GM19452 (cell line): Measurements from ENCODE around the gene FTL.

Source experiments
- ATAC-seq: cut with Tn5 transposase; IDR thresholded peaks from one replicate; pipeline ENCODE4 v1.9.1; 2021; ENCODE audit not compliant: unreplicated experiment

The FTL gene

GRCh38 chr19:48991011-48991609, 26.0 kb downstream of the FTL start:
- ATAC-seq = no peak

DNA sequence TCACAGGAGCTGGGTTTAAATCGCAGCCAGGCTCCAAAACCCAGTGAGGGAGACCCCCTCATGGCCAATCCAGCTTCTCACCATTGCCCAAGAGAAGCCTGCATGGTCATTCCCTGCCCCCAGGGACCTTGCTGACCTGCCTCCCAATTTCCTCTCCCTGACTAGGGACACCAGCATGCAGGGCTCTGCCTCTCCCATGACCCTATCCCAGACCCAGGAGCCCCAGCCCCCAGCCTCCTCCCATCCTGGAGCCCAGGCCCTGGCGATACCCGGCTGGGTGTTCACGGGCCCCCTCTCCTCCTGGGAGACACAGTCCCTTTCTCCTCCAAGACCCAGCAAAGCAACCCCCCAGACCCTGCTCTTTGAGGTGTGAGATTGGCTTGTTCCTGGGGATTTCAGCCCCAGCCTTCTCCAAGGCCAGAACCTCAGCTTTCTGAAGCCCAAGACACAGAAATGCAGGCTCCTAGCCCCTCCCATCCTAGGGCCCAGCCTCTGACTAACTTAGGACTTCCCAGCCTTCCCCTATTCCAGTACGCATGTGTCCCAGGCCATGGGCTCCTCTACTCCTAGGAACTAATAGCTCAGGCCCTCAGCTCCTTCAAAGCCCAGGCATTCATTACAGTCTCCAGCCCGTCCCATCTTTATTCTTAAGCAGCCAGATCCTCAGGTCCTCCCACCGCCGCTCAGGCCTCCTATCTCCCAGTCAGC, 26.9 kb downstream of the FTL start:
- no peak for ATAC-seq

GRCh38 chr19:48992581-48993174, 27.6 kb downstream of the FTL start:
- no peak for ATAC-seq

GRCh38 chr19:48993175-48994034, 28.3 kb downstream of the FTL start, which contains the start of the genes GYS1 and RUVBL2:
Gene GYS1, minus strand, starts transcription at chr19:48993309. Its CDS starts 197 bp downstream, at chr19:48993112.
Gene RUVBL2, plus strand, starts transcription at chr19:48993887. Its CDS starts 25 bp downstream, at chr19:48993912.
- peak; percentile 92 for ATAC-seq

DNA sequence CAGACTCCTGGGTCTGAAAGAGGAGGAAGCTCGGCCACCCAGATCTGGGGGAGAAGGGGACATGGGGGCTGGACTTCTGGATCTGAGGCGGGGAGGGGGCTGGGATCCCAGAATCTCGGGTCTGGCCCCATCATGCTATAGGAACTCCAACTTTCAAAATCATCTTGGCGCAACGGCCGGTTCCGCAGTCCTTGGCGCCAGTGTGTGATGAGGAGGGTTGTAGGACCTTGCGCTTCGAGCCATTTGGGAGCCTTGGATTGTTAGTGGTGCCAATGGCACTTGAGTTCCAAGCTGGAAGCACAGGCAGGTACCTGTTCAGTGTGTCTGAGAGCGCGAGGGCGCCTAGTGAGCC, 28.9 kb downstream of the FTL start:
- no peak for ATAC-seq

- no peak for ATAC-seq
Measured at GRCh38 chr19:48997972-48998371, 32.9 kb downstream of the FTL start.

- ATAC-seq = no peak
Measured at GRCh38 chr19:48999481-49000325, 34.6 kb downstream of the FTL start.

- ATAC-seq = no peak
Measured at GRCh38 chr19:49004133-49004532, 39.0 kb downstream of the FTL start.

- ATAC-seq = no peak
Measured at GRCh38 chr19:49004964-49005614, 40.0 kb downstream of the FTL start.

DNA sequence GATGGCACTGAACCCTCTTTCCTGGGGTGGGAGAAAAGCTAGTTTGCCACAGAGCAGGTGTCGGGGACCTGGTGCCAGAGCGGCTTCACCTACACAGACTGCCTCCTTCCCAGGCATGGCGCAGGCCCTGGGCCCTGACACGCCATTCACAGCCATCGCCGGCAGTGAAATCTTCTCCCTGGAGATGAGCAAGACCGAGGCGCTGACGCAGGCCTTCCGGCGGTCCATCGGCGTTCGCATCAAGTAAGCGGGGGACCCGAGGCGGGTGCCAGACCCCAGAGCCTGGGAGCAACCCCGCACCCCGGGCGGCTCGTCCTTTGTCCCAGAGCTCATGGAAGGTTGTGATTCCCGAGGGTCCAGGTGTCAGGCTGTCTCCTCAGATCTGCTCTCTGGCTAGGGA, 41.8 kb downstream of the FTL start:
- ATAC-seq = no peak

- ATAC-seq = no peak
Measured at GRCh38 chr19:49009828-49010227, 44.7 kb downstream of the FTL start.

- ATAC-seq = no peak
Measured at GRCh38 chr19:49010453-49010852, 45.3 kb downstream of the FTL start.

GRCh38 chr19:49011194-49011593, 46.1 kb downstream of the FTL start:
- ATAC-seq = no peak

GRCh38 chr19:49014123-49014869, 49.2 kb downstream of the FTL start:
- no peak for ATAC-seq

DNA sequence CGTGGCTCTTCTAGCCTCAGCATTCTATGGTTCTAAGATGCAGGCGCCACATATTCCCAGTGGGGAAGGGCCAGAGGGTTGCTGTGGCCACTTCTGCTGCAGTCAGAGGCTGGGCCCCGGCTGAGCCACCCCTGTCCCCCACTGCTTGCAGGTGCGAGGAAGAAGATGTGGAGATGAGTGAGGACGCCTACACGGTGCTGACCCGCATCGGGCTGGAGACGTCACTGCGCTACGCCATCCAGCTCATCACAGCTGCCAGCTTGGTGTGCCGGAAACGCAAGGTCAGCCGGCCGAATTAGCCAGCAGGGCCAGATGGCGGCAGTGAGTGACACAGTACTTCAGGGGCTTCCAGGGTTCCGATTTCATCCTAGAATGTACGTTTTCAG, 49.8 kb downstream of the FTL start:
- no peak for ATAC-seq

GRCh38 chr19:49016067-49016839, 51.1 kb downstream of the FTL start:
- no peak for ATAC-seq
